Mesenchymal stem cell (in vitro differentiated cells and primary cell): ENCODE results near the gene DNAJC8.
A peak's percentile ranks its signal among the peaks of the same experiment; 100 is the strongest.

ENCODE experiments used
- DNase-seq: peaks from one replicate; pipeline ENCODE4 v3.0.0-alpha.2; 2013
- H2AFZ ChIP-seq: one replicate; pipeline ENCODE4 v1.6.1; 2013; ENCODE audit warnings: low read depth, mild to moderate bottlenecking, control low read depth, inconsistent platforms, low read length, moderate library complexity
- H2AK5ac ChIP-seq: 2 replicates; pipeline ENCODE4 v1.6.1; 2013; ENCODE audit warnings: low read length, moderate library complexity, mild to moderate bottlenecking, inconsistent platforms; ENCODE audit not compliant: severe bottlenecking
- H2BK120ac ChIP-seq: one replicate; pipeline ENCODE4 v1.6.1; 2013; ENCODE audit warnings: low read depth, mild to moderate bottlenecking, inconsistent platforms, low read length, moderate library complexity
- H2BK12ac ChIP-seq, 2 experiments: one replicate each; pipeline ENCODE4 v1.6.1; 2013; ENCODE audit warnings: inconsistent platforms in 2 of 2, low read length in 2 of 2, mild to moderate bottlenecking in 2 of 2, moderate library complexity in 2 of 2, control low read depth in 1 of 2
- H2BK15ac ChIP-seq: one replicate; pipeline ENCODE4 v1.6.1; 2013; ENCODE audit warnings: mild to moderate bottlenecking, low read depth, inconsistent platforms; ENCODE audit not compliant: poor library complexity, severe bottlenecking
- H2BK5ac ChIP-seq: 2 replicates; pipeline ENCODE4 v1.6.1; 2013; ENCODE audit warnings: low read depth, mild to moderate bottlenecking, low read length, control low read depth, inconsistent platforms; ENCODE audit not compliant: poor library complexity, severe bottlenecking
- H3K14ac ChIP-seq, 2 experiments: one replicate each; pipeline ENCODE4 v1.6.1; 2013; ENCODE audit warnings: inconsistent platforms in 2 of 2, low read length in 2 of 2, control low read depth in 1 of 2, mild to moderate bottlenecking in 1 of 2, moderate library complexity in 1 of 2
- H3K18ac ChIP-seq, 2 experiments: one replicate each; pipeline ENCODE4 v1.6.1; 2013; ENCODE audit warnings: inconsistent platforms in 2 of 2, low read length in 2 of 2, control low read depth in 1 of 2, low read depth in 1 of 2, mild to moderate bottlenecking in 1 of 2
- H3K23ac ChIP-seq, 2 experiments: one replicate each; pipeline ENCODE4 v1.6.1; 2013; ENCODE audit warnings: inconsistent platforms in 2 of 2, low read length in 2 of 2, mild to moderate bottlenecking in 2 of 2, moderate library complexity in 2 of 2, control low read depth in 1 of 2
- H3K27ac ChIP-seq: 2 replicates; pipeline ENCODE4 v1.5.1; 2013; ENCODE audit warnings: mild to moderate bottlenecking, moderate library complexity, low read length, control low read depth, inconsistent platforms; ENCODE audit not compliant: poor library complexity, severe bottlenecking
- H3K27me3 ChIP-seq, 2 experiments: 2 replicates each; pipeline versions ENCODE4 v1.6.1 to v1.7.0; 2013; ENCODE audit warnings: low read length in 2 of 2, mild to moderate bottlenecking in 2 of 2, moderate library complexity in 2 of 2, control low read depth in 1 of 2, inconsistent platforms in 1 of 2; ENCODE audit not compliant: control insufficient read depth in 1 of 2, insufficient read depth in 1 of 2
- H3K36me3 ChIP-seq, 2 experiments: 2 replicates each; pipeline versions ENCODE4 v1.6.1 to v1.7.0; 2013; ENCODE audit warnings: low read length in 2 of 2, control low read depth in 1 of 2, inconsistent platforms in 1 of 2, low read depth in 1 of 2, mild to moderate bottlenecking in 1 of 2; ENCODE audit not compliant: insufficient read depth in 2 of 2, control insufficient read depth in 1 of 2
- H3K4ac ChIP-seq, 2 experiments: one replicate each; pipeline ENCODE4 v1.6.1; 2013; ENCODE audit warnings: inconsistent platforms in 2 of 2, low read length in 2 of 2, mild to moderate bottlenecking in 2 of 2, moderate library complexity in 2 of 2, control low read depth in 1 of 2, low read depth in 1 of 2
- H3K4me1 ChIP-seq: 2 replicates; pipeline ENCODE4 v1.6.1; 2013; ENCODE audit warnings: low read depth, low read length, control low read depth; ENCODE audit not compliant: control insufficient read depth, insufficient read depth
- H3K4me2 ChIP-seq: 2 replicates; pipeline ENCODE4 v1.6.1; 2013; ENCODE audit warnings: low read length, mild to moderate bottlenecking, inconsistent platforms; ENCODE audit not compliant: poor library complexity, severe bottlenecking
- H3K4me3 ChIP-seq, 2 experiments: 2 replicates each; pipeline versions ENCODE4 v1.5.1 to v1.7.0; 2013; ENCODE audit warnings: low read length in 2 of 2, mild to moderate bottlenecking in 2 of 2, control low read depth in 1 of 2, low read depth in 1 of 2; ENCODE audit not compliant: insufficient read depth in 1 of 2
- H3K79me1 ChIP-seq: replicated peaks from 2 replicates; pipeline ENCODE4 v1.6.1; 2013; ENCODE audit warnings: mild to moderate bottlenecking, control low read depth, low read length, inconsistent platforms; ENCODE audit not compliant: poor library complexity, severe bottlenecking
- H3K9ac ChIP-seq: 2 replicates; pipeline ENCODE4 v1.7.0; 2013; ENCODE audit warnings: mild to moderate bottlenecking, low read length, moderate library complexity
- H3K9me3 ChIP-seq: 2 replicates; pipeline ENCODE4 v1.7.0; 2013; ENCODE audit warnings: mild to moderate bottlenecking, low read length; ENCODE audit not compliant: control insufficient read depth
- H4K8ac ChIP-seq: one replicate; pipeline ENCODE4 v1.6.1; 2013; ENCODE audit warnings: inconsistent platforms, mild to moderate bottlenecking, low read length, moderate library complexity
- H4K91ac ChIP-seq: one replicate; pipeline ENCODE4 v1.6.1; 2013; ENCODE audit warnings: mild to moderate bottlenecking, low read length, inconsistent platforms
- WGBS: methylation state at CpG from one replicate; pipeline ENCODE4 v1.1.7; 2013; ENCODE audit warnings: mixed read lengths; 5-methylcytosine and 5-hydroxymethylcytosine counted together

DNAJC8 gene

DNA sequence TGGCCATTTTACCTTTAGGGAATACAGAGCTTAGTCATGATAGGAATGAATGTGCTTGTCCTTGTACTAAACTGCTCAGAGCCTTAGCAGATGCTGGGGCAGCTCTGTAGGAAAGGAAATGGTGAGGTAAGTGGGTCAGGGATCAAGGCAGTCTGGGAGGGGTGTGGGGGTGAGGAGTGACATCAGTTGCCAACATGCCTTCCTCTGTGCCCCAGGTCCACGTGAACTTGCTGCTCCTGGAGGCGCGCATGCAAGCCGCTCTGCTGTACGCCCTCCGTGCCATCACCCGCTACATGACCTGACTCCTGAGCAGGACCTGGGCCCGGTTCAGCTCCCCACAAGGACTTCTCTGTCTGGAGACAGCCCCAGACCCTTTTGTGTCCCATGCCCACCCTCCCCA, 47.7 kb upstream of the DNAJC8 start:
- Histone ChIP-seq H3K27me3 (no peaks in the 10 kb centered on the region), H2BK120ac (no peak overlapping the region), H2BK5ac (no peak overlapping the region), H3K27ac (no peak overlapping the region), H2BK15ac (no peak overlapping the region), H3K4me3 (no peak overlapping the region), H2BK12ac (no peak overlapping the region), H4K91ac (no peak overlapping the region), H3K14ac (no peak overlapping the region), H3K18ac (no peak overlapping the region), H4K8ac (no peak overlapping the region), H3K4me1 (peaks cover 4% of the 10 kb centered on the region), H2AK5ac (no peak overlapping the region), H3K4me2 (no peak overlapping the region), H3K4ac (no peak overlapping the region), H3K79me1 (peaks cover 19% of the 10 kb centered on the region), H3K23ac (no peak overlapping the region), H3K9me3 (no peaks in the 10 kb centered on the region), H3K36me3 (peaks cover 74 to 79% of the 10 kb centered on the region in 2 experiments), H2AFZ (no peak overlapping the region), H3K9ac (no peak overlapping the region)
- DNase-seq = no peak
- WGBS = 98% methylated on average over 8 of the region's 8 CpGs

DNA sequence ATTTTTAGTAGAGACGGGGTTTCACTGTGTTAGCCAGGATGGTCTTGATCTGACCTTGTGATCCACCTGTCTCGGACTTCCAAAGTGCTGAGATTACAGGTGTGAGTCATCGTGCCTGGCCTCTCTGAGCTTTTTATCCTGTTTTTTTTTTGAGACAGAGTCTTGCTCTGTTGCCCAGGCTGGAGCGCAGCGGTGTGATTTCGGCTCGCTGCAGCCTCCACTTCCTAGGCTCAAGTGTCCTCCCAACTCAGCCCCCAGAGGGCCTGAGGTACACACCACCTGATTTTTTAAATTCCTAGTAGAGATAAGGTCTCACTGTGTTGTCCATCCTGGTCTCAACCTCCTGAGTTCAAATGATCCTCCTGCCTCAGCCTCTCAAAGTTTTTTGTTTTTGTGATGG, 46.9 kb upstream of the DNAJC8 start:
- Histone ChIP-seq H3K27me3 (no peaks in the 10 kb centered on the region), H3K79me1 (peaks cover 20% of the 10 kb centered on the region), H3K36me3 (peaks cover 78 to 86% of the 10 kb centered on the region in 2 experiments), H3K9ac (no peak overlapping the region), H3K23ac (no peak overlapping the region), H3K4me2 (no peak overlapping the region), H3K18ac (no peak overlapping the region), H2BK15ac (no peak overlapping the region), H2AFZ (no peak overlapping the region), H3K4me3 (no peak overlapping the region), H2BK120ac (no peak overlapping the region), H3K4me1 (peaks cover 4% of the 10 kb centered on the region), H3K14ac (no peak overlapping the region), H2BK12ac (no peak overlapping the region), H3K4ac (no peak overlapping the region), H3K27ac (no peak overlapping the region), H2BK5ac (no peak overlapping the region), H3K9me3 (no peaks in the 10 kb centered on the region), H2AK5ac (no peak overlapping the region), H4K91ac (no peak overlapping the region), H4K8ac (no peak overlapping the region)
- WGBS = 95% methylated on average over 7 of the region's 7 CpGs
- no peak for DNase-seq

GRCh38 chr1:28278763-28279162, 45.9 kb upstream of the DNAJC8 start:
- H2BK5ac ChIP-seq = no peak overlapping the region
- no peak overlapping the region for H3K9ac ChIP-seq
- DNase-seq = no peak
- no peak overlapping the region for H2BK12ac ChIP-seq
- H3K27me3 ChIP-seq = no peaks in the 10 kb centered on the region
- no peak overlapping the region for H3K4ac ChIP-seq
- no peak overlapping the region for H2BK15ac ChIP-seq
- H3K4me3 ChIP-seq = no peak overlapping the region
- H2AK5ac ChIP-seq = no peak overlapping the region
- no peaks in the 10 kb centered on the region for H3K9me3 ChIP-seq
- no peak overlapping the region for H2AFZ ChIP-seq
- H2BK120ac ChIP-seq = no peak overlapping the region
- H3K27ac ChIP-seq = no peak overlapping the region
- H3K23ac ChIP-seq = no peak overlapping the region
- no peak overlapping the region for H3K4me2 ChIP-seq
- H3K4me1 ChIP-seq = peaks cover 4% of the 10 kb centered on the region
- H3K36me3 ChIP-seq = peaks cover 88 to 93% of the 10 kb centered on the region in 2 experiments
- no peak overlapping the region for H3K18ac ChIP-seq
- WGBS = 98% methylated on average over 5 of the region's 5 CpGs
- H3K79me1 ChIP-seq = peaks cover 29% of the 10 kb centered on the region
- H3K14ac ChIP-seq = no peak overlapping the region
- no peak overlapping the region for H4K8ac ChIP-seq
- no peak overlapping the region for H4K91ac ChIP-seq

GRCh38 chr1:28273216-28273860, 40.5 kb upstream of the DNAJC8 start:
- Histone ChIP-seq H3K9ac (no peak overlapping the region), H2BK12ac (no peak overlapping the region), H4K91ac (no peak overlapping the region), H3K4me3 (no peak overlapping the region), H3K14ac (no peak overlapping the region), H3K4ac (no peak overlapping the region), H3K27ac (no peak overlapping the region), H3K36me3 (peaks cover 71 to 84% of the 10 kb centered on the region in 2 experiments), H2AK5ac (no peak overlapping the region), H4K8ac (no peak overlapping the region), H2AFZ (no peak overlapping the region), H2BK120ac (no peak overlapping the region), H3K9me3 (no peaks in the 10 kb centered on the region), H2BK5ac (no peak overlapping the region), H2BK15ac (no peak overlapping the region), H3K27me3 (no peaks in the 10 kb centered on the region), H3K18ac (peak overlapping the region in 1 of 2 experiments; percentile 42), H3K23ac (peak overlapping the region in 1 of 2 experiments; percentile 72), H3K79me1 (peaks cover 40% of the 10 kb centered on the region), H3K4me2 (no peak overlapping the region), H3K4me1 (peaks cover 12% of the 10 kb centered on the region)
- WGBS = 75% methylated on average over 17 of the region's 17 CpGs
- DNase-seq = no peak
